GM19099 (cell line): ENCODE data around the gene DDX24.

Source experiments
- POLR2A ChIP-seq: IDR thresholded peaks from 3 replicates; pipeline ENCODE4 v1.6.1; 2011; ENCODE audit warnings: low read depth; ENCODE audit not compliant: insufficient read length; ENCODE audit errors: extremely low read depth

The DDX24 gene

GRCh38 chr14:94103554-94104150, 22.6 kb upstream of the DDX24 start:
- no peak for TF ChIP-seq POLR2A

GRCh38 chr14:94102768-94103482, 21.9 kb upstream of the DDX24 start:
- no peak for TF ChIP-seq POLR2A

- no peak for TF ChIP-seq POLR2A
Measured at GRCh38 chr14:94101748-94102147, 20.7 kb upstream of the DDX24 start.

GRCh38 chr14:94100847-94101246, 19.8 kb upstream of the DDX24 start:
- TF ChIP-seq POLR2A, result no peak

GRCh38 chr14:94099006-94099405, 18.0 kb upstream of the DDX24 start:
- no peak for TF ChIP-seq POLR2A

GRCh38 chr14:94098326-94098992, 17.5 kb upstream of the DDX24 start:
- TF ChIP-seq POLR2A, result no peak

- TF ChIP-seq POLR2A, result no peak
Measured at GRCh38 chr14:94097091-94097490, 16.1 kb upstream of the DDX24 start.

- no peak for TF ChIP-seq POLR2A
Measured at GRCh38 chr14:94093418-94093817, 12.4 kb upstream of the DDX24 start.

- no peak for TF ChIP-seq POLR2A
Measured at GRCh38 chr14:94089479-94089878, 8.5 kb upstream of the DDX24 start.

GRCh38 chr14:94088516-94088915, 7.5 kb upstream of the DDX24 start:
- TF ChIP-seq POLR2A, result no peak

- TF ChIP-seq POLR2A, result no peak
Measured at GRCh38 chr14:94087891-94088290, 6.9 kb upstream of the DDX24 start.

GRCh38 chr14:94081386-94081820, 401 bp upstream of the DDX24 start:
- no peak for TF ChIP-seq POLR2A

GRCh38 chr14:94079891-94080620, 946 bp downstream of the DDX24 start:
- no peak for TF ChIP-seq POLR2A

- TF ChIP-seq POLR2A, result no peak
Measured at GRCh38 chr14:94077823-94078222, 3.2 kb downstream of the DDX24 start.

- no peak for TF ChIP-seq POLR2A
Measured at GRCh38 chr14:94077111-94077821, 3.7 kb downstream of the DDX24 start.
